Peyer's patch (tissue), 4 donors: Measurements from ENCODE around the gene NXPH1. TPM values are rescaled to one million over a fixed set of nuclear protein-coding genes. Genes with fewer than 3 reads are reported as not detected.

Experiments used
- DNase-seq, 3 donors: peaks; one replicate each; pipeline ENCODE4 v3.0.0-alpha.2; 2017 to 2019
- H3K27ac ChIP-seq, 4 donors: fragments of 200-600 bp; sonication (generic); one replicate each; pipeline ENCODE4 v1.5.1; 2016 to 2019
- H3K27me3 ChIP-seq, 2 donors: fragments of 200-600 bp; sonication (generic); one replicate each; pipeline ENCODE4 v1.5.1; 2019
- H3K36me3 ChIP-seq, 3 donors: fragments of 200-600 bp; sonication (generic); one replicate each; pipeline ENCODE4 v1.5.1; 2016 to 2019
- H3K4me1 ChIP-seq, 4 donors: fragments of 200-600 bp; sonication (generic); one replicate each; pipeline ENCODE4 v1.5.1; 2016 to 2019
- H3K4me3 ChIP-seq, 4 donors: fragments of 200-600 bp; sonication (generic); 1 replicate in 3 of 4; 2 replicates in 1 of 4; pipeline ENCODE4 v1.5.1; 2016 to 2019; ENCODE audit warnings: mild to moderate bottlenecking in 1 of 4
- H3K9me3 ChIP-seq, 4 donors: fragments of 200-600 bp; sonication (generic); one replicate each; pipeline ENCODE4 v1.5.1; 2016 to 2019; ENCODE audit warnings: mild to moderate bottlenecking in 1 of 4
- POLR2A ChIP-seq, 2 donors: fragments of 450-650 bp; IDR thresholded peaks; one replicate each; pipeline ENCODE4 v1.5.1; 2017; ENCODE audit warnings: antibody characterized with exemption in 2 of 2, mild to moderate bottlenecking in 2 of 2, moderate library complexity in 2 of 2
- total RNA-seq, 4 donors: library from RNA; depleted of rRNA; stranded (reverse); fragments of >200 nt; gene quantifications; one replicate each; pipeline ENCODE4 v1.1.0, GENCODE V29; 2016
- TF ChIP-seq, protein P1 (sequence below), 6 experiments: fragments of 450-650 bp in 4 of 6; fragments of 200-600 bp in 2 of 6; sonication (generic) in 1 of 6; IDR thresholded peaks; one replicate each; pipeline ENCODE4 v1.5.1; 2017 to 2019; ENCODE audit warnings: antibody characterized with exemption in 6 of 6, mild to moderate bottlenecking in 3 of 6, moderate library complexity in 1 of 6

The NXPH1 gene
- total RNA-seq: not detected

DNA sequence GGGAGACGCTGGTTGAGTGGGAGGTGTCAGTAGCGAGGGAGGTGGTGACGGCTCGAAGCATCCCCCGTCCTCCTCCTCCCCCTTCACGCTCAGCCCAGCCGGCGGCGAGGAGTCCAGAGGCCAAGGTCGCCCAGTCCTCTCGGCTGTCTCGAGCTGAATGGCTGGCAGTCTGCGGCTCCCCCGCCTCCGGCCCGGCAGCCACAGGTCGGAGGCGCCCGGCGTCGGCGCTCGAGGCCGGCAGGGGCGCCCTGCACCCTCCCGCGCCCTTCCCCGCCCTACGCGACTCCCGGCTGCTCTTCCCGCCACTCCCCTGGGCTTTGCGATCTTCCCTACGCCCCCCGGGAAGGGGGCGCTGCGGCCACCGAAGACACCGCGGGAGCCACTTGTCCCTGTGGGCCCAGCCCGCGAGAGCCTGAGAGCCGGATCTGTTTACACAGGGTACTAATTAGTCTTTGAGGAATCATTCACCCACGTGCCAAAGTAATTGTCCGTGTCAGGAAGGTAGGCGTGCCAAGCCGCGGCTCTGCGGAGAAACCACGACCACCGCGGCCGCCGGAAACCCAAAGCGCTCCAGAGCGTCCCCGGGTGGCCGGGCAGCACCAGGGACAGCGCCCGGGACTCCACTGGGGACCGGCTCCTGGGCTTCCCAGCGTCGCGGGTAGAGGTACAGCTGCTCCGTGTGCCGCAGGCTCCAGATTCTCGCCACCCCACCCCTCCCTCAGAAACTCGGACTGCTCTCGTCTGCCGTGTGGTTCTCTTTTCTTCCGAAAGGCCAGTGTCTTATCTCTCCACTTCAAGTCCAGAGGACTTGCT is at the start of gene NXPH1:
Gene NXPH1, plus strand, starts transcription at position 133 of the 813 bp plus-strand sequence.
- Histone ChIP-seq H3K4me1 (peaks cover 0 to 9% (median 0%) of the 10 kb centered on the region in 4 donors), H3K4me3 (no peak within 1 kb of the TSS), H3K27me3 (peaks cover 0 to 26% of the 10 kb centered on the region in 2 donors), H3K9me3 (no peaks in the 10 kb centered on the region), H3K36me3 (no peaks in the 10 kb centered on the region), H3K27ac (no peak within 1 kb of the TSS)
- DNase-seq: no peak
- no peak for TF ChIP-seq POLR2A (IDR thresholded peaks at IDR 0.05)
- TF ChIP-seq, protein P1, sequence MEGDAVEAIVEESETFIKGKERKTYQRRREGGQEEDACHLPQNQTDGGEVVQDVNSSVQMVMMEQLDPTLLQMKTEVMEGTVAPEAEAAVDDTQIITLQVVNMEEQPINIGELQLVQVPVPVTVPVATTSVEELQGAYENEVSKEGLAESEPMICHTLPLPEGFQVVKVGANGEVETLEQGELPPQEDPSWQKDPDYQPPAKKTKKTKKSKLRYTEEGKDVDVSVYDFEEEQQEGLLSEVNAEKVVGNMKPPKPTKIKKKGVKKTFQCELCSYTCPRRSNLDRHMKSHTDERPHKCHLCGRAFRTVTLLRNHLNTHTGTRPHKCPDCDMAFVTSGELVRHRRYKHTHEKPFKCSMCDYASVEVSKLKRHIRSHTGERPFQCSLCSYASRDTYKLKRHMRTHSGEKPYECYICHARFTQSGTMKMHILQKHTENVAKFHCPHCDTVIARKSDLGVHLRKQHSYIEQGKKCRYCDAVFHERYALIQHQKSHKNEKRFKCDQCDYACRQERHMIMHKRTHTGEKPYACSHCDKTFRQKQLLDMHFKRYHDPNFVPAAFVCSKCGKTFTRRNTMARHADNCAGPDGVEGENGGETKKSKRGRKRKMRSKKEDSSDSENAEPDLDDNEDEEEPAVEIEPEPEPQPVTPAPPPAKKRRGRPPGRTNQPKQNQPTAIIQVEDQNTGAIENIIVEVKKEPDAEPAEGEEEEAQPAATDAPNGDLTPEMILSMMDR (IDR thresholded peaks at IDR 0.05): no peak

DNA sequence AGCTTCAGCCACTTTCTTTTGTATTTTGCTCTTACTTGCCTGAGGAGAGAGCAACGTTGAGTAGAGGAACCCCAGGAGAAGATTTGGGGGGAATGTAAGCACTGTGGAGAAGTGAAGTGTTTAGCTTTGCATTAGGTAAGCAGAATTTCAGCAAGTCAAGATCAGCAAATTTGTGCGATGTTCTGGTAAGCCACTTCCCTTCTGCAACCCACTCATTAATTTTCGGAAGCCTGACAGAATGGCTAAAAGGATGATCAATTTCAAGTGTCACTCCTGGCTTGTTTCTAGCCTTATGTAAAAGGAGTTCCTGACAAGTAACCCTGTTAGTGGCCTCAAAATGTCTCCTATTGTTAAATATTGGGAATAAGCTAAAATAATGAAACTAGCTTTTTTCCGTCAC is 48.5 kb upstream of the NXPH1 start:
- no peaks in the 10 kb centered on the region for H3K36me3 ChIP-seq
- H3K4me1 ChIP-seq: no peaks in the 10 kb centered on the region
- no peaks in the 10 kb centered on the region for H3K27me3 ChIP-seq
- H3K4me3 ChIP-seq: no peak overlapping the region
- TF ChIP-seq, protein P1 (IDR thresholded peaks at IDR 0.05): no peak
- no peak for TF ChIP-seq POLR2A (IDR thresholded peaks at IDR 0.05)
- no peaks in the 10 kb centered on the region for H3K9me3 ChIP-seq
- H3K27ac ChIP-seq: no peak overlapping the region
- DNase-seq: no peak

- Histone ChIP-seq H3K27me3 (no peaks in the 10 kb centered on the region), H3K4me1 (no peaks in the 10 kb centered on the region), H3K27ac (no peak overlapping the region), H3K9me3 (no peaks in the 10 kb centered on the region), H3K4me3 (no peak overlapping the region), H3K36me3 (no peaks in the 10 kb centered on the region)
- no peak for TF ChIP-seq POLR2A (IDR thresholded peaks at IDR 0.05)
- TF ChIP-seq, protein P1 (IDR thresholded peaks at IDR 0.05): no peak
- DNase-seq: no peak
Measured at GRCh38 chr7:8386926-8387550, 46.4 kb upstream of the NXPH1 start.

DNA sequence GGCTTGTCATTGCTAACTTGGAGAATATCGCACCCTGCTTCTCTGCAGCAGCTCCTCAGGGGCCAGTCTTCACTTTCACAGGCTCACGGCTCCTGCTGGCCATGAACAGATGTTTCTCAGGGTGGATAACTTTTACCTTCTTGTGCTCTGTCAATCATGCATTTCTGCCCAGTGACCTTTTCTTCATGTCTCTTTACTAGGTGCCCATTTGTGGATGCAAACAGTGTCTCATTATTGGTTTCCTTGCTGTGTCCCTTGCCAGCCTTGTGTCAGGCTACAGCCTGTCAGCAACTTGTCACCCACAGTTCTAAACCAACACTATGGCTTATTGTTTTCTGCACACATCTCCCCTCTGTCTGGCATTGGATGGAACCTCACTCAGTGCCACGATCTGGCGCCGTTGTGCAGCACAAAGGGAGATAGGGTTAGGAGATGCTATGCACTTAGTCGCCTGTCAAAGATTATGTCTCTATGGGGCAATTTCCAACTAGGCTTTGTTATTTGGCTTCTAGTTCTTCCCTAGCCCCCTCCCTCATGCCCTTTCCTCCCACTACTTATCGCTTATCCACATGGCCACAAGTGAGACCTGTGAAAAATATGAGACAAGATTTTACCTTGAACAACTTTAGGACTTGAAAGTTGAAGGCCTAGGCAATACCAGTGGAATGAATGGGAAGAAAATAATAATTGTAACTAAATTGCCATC is 45.7 kb upstream of the NXPH1 start:
- no peak for DNase-seq

DNA sequence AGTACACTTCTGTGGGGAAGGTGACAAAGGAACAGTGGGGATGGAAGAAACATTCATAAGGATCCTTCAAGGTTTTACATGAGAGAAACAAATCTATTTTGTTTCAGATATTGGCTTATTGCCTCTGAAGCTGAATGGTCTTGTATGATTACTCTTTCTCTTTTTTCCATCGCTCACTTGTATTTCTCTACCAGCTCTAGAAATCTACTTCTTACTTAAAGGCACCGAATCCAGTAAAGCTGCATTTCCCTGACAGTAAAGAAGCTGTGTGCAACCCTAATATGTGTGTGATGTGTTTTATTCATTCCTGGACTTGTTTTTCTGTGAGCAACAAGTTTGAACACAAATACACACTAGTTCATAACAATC is 45.2 kb upstream of the NXPH1 start:
- DNase-seq: no peak
- no peak overlapping the region for H3K4me3 ChIP-seq
- no peaks in the 10 kb centered on the region for H3K9me3 ChIP-seq
- no peaks in the 10 kb centered on the region for H3K36me3 ChIP-seq
- no peaks in the 10 kb centered on the region for H3K4me1 ChIP-seq
- no peak overlapping the region for H3K27ac ChIP-seq
- no peaks in the 10 kb centered on the region for H3K27me3 ChIP-seq
- TF ChIP-seq, protein P1 (IDR thresholded peaks at IDR 0.05): no peak
- no peak for TF ChIP-seq POLR2A (IDR thresholded peaks at IDR 0.05)

More for the DNA sequence above, 45.7 kb upstream of the NXPH1 start:
- H3K36me3 ChIP-seq: no peaks in the 10 kb centered on the region
- no peaks in the 10 kb centered on the region for H3K4me1 ChIP-seq
- TF ChIP-seq, protein P1 (IDR thresholded peaks at IDR 0.05): no peak
- TF ChIP-seq POLR2A (IDR thresholded peaks at IDR 0.05): no peak
- H3K9me3 ChIP-seq: no peaks in the 10 kb centered on the region
- no peaks in the 10 kb centered on the region for H3K27me3 ChIP-seq
- H3K4me3 ChIP-seq: no peak overlapping the region
- no peak overlapping the region for H3K27ac ChIP-seq
